Measurements from ENCODE around the gene QSOX1.

Gene QSOX1

GRCh38 chr1:180252638-180253536 is 98.2 kb downstream of the QSOX1 start:
- Histone ChIP-seq H3K27me3 (ENCODE audit: control insufficient read depth, insufficient read depth, low read length) (no peaks in the 10 kb centered on the region), H3K9me3 (ENCODE audit: control insufficient read depth, insufficient read depth, low read length) (no peaks in the 10 kb centered on the region), H3K27ac (ENCODE audit: low read length) (no peak overlapping the region), H3K36me3 (ENCODE audit: control insufficient read depth, insufficient read depth, low read length) (no peaks in the 10 kb centered on the region), H3K4me1 (ENCODE audit: control insufficient read depth, insufficient read depth, low read length) (peaks cover 7% of the 10 kb centered on the region), H3K4me3 (ENCODE audit: low read length) (no peak overlapping the region)
- no CpG with 5 or more reads among the region's 12 CpGs for WGBS (ENCODE audit: insufficient coverage, insufficient read length)
- no peak for DNase-seq (ENCODE audit: low read depth, low spot score)
